Body of pancreas (tissue), 4 donors: Measurements from ENCODE around the gene LDLRAD1. TPM values are rescaled to one million over a fixed set of nuclear protein-coding genes. Genes with fewer than 3 reads are reported as not detected.

Experiments used
- ATAC-seq: fragments of 150-250 bp; one replicate; pipeline ENCODE4 v1.9.1; 2016
- DNase-seq, 4 donors: peaks; one replicate each; pipeline ENCODE4 v3.0.0-alpha.2; 2019
- H3K27ac ChIP-seq, 4 donors: fragments of 200-600 bp; sonication (generic); 1 replicate in 3 of 4; 2 replicates in 1 of 4; pipeline versions ENCODE4 v1.5.1 to v1.6.1; 2016 to 2019; ENCODE audit warnings: mild to moderate bottlenecking in 1 of 4, mixed read lengths in 1 of 4, moderate library complexity in 1 of 4
- H3K27me3 ChIP-seq, 2 donors: fragments of 200-600 bp; sonication (generic); one replicate each; pipeline ENCODE4 v1.6.0; 2016; ENCODE audit warnings: mild to moderate bottlenecking in 1 of 2
- H3K36me3 ChIP-seq, 2 donors: fragments of 200-600 bp; sonication (generic); replicated peaks in 1 of 2; 2 replicates each; pipeline ENCODE4 v1.5.1; 2016; ENCODE audit warnings: low read depth in 2 of 2; ENCODE audit not compliant: insufficient read depth in 1 of 2
- H3K4me1 ChIP-seq: fragments of 200-600 bp; sonication (generic); one replicate; pipeline ENCODE4 v1.6.0; 2016
- H3K4me3 ChIP-seq, 2 donors: fragments of 200-600 bp; sonication (generic); 1 replicate in 1 of 2; 2 replicates in 1 of 2; pipeline ENCODE4 v1.5.1; 2016 to 2019
- H3K9me3 ChIP-seq, 3 donors: fragments of 200-600 bp; sonication (generic); 1 replicate in 2 of 3; 2 replicates in 1 of 3; pipeline ENCODE4 v1.5.1; 2016
- POLR2A ChIP-seq, 3 donors: fragments of 450-650 bp; IDR thresholded peaks; one replicate each; pipeline ENCODE4 v1.6.1; 2016; ENCODE audit warnings: antibody characterized with exemption in 3 of 3, mild to moderate bottlenecking in 2 of 3
- intact Hi-C: fragments of 100-400 bp; cut with DNase I; formaldehyde crosslinking; loops from one replicate; pipeline ENCODE4 v1.15.1; 2023
- microRNA-seq, 2 donors: library from miRNA; unstranded; fragments of <30 nt; microRNA quantifications; one replicate each; pipeline ENCODE4, GENCODE V29; 2016; ENCODE audit warnings: borderline number of aligned reads in 2 of 2, borderline replicate concordance in 2 of 2
- total RNA-seq, 2 donors: library from RNA; depleted of rRNA; stranded (reverse); fragments of >200 nt; gene quantifications; one replicate each; pipeline ENCODE4 v1.1.0, GENCODE V29; 2016
- TF ChIP-seq, protein P1 (sequence below), 7 experiments: fragments of 450-650 bp in 4 of 7; fragments of 200-600 bp in 3 of 7; sonication (generic) in 3 of 7; IDR thresholded peaks; one replicate each; pipeline ENCODE4 v1.5.1; 2016 to 2019; ENCODE audit warnings: antibody characterized with exemption in 7 of 7

Gene LDLRAD1
- total RNA-seq, 2 donors from 2014 or later = not detected

DNA sequence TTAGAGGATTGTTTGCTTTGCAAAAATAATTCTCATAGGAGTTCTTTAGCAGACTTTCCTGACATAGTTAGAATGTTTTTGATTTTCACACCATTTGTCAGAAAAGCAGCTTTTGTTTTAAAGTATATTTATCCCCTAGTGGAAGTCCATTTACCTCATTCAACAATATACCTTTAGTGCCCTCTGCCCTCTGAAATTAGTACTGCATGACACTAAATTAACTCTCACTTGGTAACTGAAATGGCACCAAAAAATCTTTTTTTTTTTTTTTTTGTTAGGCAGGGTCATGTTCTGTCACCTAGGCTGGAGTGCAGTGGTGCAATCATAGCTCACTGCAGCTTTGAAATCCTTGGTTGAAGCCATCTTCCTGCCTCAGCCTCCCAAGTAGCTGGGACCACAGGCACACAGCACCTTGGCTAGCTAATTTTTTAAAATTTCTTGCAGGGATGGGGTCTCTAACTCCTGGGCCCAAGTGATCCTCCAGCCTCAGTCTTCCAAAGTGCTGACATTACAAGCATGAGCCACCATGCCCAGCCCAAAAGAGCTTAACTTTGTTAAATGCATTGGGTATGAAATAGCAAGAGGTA lies 58.2 kb downstream of the LDLRAD1 start:
- Histone ChIP-seq H3K27ac (no peak overlapping the region), H3K9me3 (no peaks in the 10 kb centered on the region), H3K4me3 (no peak overlapping the region), H3K36me3 (peaks cover 0 to 7% of the 10 kb centered on the region in 2 donors), H3K4me1 (peaks cover 14% of the 10 kb centered on the region), H3K27me3 (no peaks in the 10 kb centered on the region)
- ATAC-seq (peak; percentile 42), DNase-seq (no peak)
- intact Hi-C loops = loop anchor here (10.0 kb wide), 1 partner anchor 95 kb away; no protein-coding TSS in a partner anchor
- TF ChIP-seq, protein P1, sequence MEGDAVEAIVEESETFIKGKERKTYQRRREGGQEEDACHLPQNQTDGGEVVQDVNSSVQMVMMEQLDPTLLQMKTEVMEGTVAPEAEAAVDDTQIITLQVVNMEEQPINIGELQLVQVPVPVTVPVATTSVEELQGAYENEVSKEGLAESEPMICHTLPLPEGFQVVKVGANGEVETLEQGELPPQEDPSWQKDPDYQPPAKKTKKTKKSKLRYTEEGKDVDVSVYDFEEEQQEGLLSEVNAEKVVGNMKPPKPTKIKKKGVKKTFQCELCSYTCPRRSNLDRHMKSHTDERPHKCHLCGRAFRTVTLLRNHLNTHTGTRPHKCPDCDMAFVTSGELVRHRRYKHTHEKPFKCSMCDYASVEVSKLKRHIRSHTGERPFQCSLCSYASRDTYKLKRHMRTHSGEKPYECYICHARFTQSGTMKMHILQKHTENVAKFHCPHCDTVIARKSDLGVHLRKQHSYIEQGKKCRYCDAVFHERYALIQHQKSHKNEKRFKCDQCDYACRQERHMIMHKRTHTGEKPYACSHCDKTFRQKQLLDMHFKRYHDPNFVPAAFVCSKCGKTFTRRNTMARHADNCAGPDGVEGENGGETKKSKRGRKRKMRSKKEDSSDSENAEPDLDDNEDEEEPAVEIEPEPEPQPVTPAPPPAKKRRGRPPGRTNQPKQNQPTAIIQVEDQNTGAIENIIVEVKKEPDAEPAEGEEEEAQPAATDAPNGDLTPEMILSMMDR (IDR thresholded peaks at IDR 0.05) = peak; percentile 19 to 83 (median 69)
- no peak for TF ChIP-seq POLR2A (IDR thresholded peaks at IDR 0.05)

Small RNAs within 50 kb of the gene (microRNA-seq; reads per million reads assigned to microRNA genes)
- 1.3 to 1.4 reads per million in 2 donors for gene MIR4781

Other genes starting within 250 kb of the LDLRAD1 start
- gene NDC1, start 179.9 kb downstream of the LDLRAD1 start, total RNA-seq = 1 to 10 TPM; 2.3 to 7.3 TPM
- gene YIPF1, start 128.4 kb downstream of the LDLRAD1 start, total RNA-seq = 10 to 100 TPM; 16.1 to 21.1 TPM
- gene DIO1, start 124.0 kb downstream of the LDLRAD1 start, total RNA-seq = not detected
- 10 to 100 TPM in 1 of 2 donors, 1 to 10 TPM in 1; 6.6 to 17.6 TPM for gene IFT25, start 72.5 kb downstream of the LDLRAD1 start, total RNA-seq
- 10 to 100 TPM in 1 of 2 donors, 1 to 10 TPM in 1; 2.3 to 17.1 TPM for gene LRRC42, start 71.8 kb downstream of the LDLRAD1 start, total RNA-seq
- gene TMEM59, start 35.0 kb upstream of the LDLRAD1 start, total RNA-seq = 100 to 1,000 TPM in 1 of 2 donors, 10 to 100 TPM in 1; 89.5 to 131 TPM
- 1 to 10 TPM; 1.3 to 2.9 TPM for gene TCEANC2, start 35.4 kb upstream of the LDLRAD1 start, total RNA-seq
- gene CDCP2, start 134.8 kb upstream of the LDLRAD1 start, total RNA-seq = not detected
- gene CYB5RL, start 181.8 kb upstream of the LDLRAD1 start, total RNA-seq = 10 to 100 TPM in 1 of 2 donors, 1 to 10 TPM in 1; 6.5 to 13.2 TPM
- 10 to 100 TPM; 34.9 to 41.8 TPM for gene MRPL37, start 182.0 kb upstream of the LDLRAD1 start, total RNA-seq